Measurements from ENCODE around the gene HOXB9.

The HOXB9 gene

DNA sequence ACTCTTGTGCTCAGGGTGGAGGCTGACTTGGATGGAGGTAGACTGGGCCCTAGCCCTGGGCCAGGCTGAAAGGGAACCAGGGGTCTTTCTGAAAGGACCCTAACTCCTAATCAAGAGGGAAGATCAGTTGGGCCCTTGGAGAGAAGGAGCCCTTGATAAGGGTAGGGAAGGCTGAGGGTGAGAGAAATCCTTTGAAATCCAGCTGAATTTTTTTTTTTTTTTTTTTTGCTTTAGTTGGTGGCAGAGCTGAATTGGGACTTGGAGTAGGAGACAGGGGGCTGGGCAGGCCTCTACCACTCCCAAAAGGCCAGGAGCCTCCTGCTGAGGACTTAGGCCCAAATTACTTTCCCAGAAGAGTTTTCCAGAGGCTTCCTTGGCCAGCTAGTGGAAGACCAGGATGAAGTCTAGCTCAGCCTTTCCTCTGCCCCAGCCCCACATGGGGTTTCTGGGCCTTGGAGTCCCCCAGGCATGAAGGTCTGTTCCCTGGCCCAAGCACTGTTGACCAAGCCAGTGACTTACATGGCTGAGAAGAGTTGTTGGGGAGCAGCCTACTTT is 35.5 kb downstream of the HOXB9 start:
- Histone ChIP-seq H2AFZ (ENCODE audit: low read length) (no peak overlapping the region), H3K79me2 (ENCODE audit: low read length) (no peaks in the 10 kb centered on the region), H3K4me2 (ENCODE audit: low read depth, low read length) (no peak overlapping the region)

DNA sequence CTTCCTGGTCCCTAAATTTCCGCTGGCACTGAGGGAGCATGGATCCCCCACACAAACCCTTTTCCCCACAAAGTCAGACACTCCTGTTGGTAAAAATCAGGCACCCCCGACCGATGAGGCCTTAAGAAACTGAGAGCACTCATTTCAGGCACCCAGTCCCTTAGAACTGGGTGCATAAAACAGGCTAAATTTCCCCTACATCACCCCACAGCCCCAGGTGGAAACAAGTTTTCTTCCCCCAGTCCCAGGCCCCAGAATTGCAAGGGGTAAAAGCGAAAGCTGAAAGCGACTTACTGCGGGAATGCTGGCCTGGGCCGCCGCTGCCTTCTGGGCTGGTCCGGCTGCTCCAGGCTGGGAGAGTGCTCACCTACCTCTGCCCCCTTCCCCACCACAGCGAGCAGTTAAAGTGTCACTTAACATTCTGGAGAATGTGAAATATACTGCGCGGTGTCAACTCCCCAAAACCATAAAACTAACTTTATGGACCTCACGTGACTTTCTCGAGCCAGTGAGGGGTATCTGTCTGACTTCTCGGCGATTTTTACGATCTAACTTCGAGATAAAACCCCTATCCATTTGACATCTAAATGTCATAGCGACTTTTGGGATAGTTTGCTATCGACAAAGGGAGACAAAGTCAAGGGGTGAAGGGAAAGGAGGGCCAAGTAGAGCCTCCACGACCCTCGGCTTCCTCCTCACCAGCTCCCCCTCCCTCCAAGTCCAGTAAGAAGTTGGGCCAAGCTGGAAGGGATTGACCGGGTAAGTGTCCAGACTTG is 36.1 kb downstream of the HOXB9 start, which contains the start of gene HOXB3:
TSS of gene HOXB3 (minus strand) at position 411 of the 776 bp plus-strand sequence. CDS start 37,767 bp downstream, outside the sequence.
- DNase-seq, result no peak
- no peak within 1 kb of the TSS for H3K9ac ChIP-seq (ENCODE audit: low read length)
- no peak within 1 kb of the TSS for H3K4me3 ChIP-seq (ENCODE audit: low read length)
- no peaks in the 10 kb centered on the region for H3F3A ChIP-seq (ENCODE audit: insufficient read depth, low read length)
- H3K27me3 ChIP-seq (replicated peaks; ENCODE audit: insufficient read depth, low read length), result peaks cover 17% of the 10 kb centered on the region
- H3K4me1 ChIP-seq (ENCODE audit: low read length), result peaks cover 6% of the 10 kb centered on the region
- no peak for TF ChIP-seq EZH2phosphoT487 (IDR thresholded peaks at IDR 0.05; ENCODE audit: low read length)
- no peak for TF ChIP-seq EZH2 (optimal IDR thresholded peaks at IDR 0.05; ENCODE audit: low read depth, low read length)
- TF ChIP-seq, protein P1, sequence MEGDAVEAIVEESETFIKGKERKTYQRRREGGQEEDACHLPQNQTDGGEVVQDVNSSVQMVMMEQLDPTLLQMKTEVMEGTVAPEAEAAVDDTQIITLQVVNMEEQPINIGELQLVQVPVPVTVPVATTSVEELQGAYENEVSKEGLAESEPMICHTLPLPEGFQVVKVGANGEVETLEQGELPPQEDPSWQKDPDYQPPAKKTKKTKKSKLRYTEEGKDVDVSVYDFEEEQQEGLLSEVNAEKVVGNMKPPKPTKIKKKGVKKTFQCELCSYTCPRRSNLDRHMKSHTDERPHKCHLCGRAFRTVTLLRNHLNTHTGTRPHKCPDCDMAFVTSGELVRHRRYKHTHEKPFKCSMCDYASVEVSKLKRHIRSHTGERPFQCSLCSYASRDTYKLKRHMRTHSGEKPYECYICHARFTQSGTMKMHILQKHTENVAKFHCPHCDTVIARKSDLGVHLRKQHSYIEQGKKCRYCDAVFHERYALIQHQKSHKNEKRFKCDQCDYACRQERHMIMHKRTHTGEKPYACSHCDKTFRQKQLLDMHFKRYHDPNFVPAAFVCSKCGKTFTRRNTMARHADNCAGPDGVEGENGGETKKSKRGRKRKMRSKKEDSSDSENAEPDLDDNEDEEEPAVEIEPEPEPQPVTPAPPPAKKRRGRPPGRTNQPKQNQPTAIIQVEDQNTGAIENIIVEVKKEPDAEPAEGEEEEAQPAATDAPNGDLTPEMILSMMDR (IDR thresholded peaks at IDR 0.05; ENCODE audit: low read length), result no peak
- H3K27ac ChIP-seq (ENCODE audit: low read length), result no peak within 1 kb of the TSS
- no peaks in the 10 kb centered on the region for H3K36me3 ChIP-seq (replicated peaks; ENCODE audit: insufficient read depth, low read length)
- H3K4me2 ChIP-seq (ENCODE audit: low read depth, low read length), result no peak within 1 kb of the TSS
- H3K9me3 ChIP-seq (replicated peaks; ENCODE audit: insufficient read depth, low read length), result no peaks in the 10 kb centered on the region
- no peaks in the 10 kb centered on the region for H4K20me1 ChIP-seq (ENCODE audit: insufficient read depth, low read length)
- no peaks in the 10 kb centered on the region for H3K79me2 ChIP-seq (ENCODE audit: low read length)
- no peaks in the 10 kb centered on the region for H3K9me2 ChIP-seq (replicated peaks; ENCODE audit: insufficient read depth, low read length)
- H2AFZ ChIP-seq (ENCODE audit: low read length), result no peak within 1 kb of the TSS

More for the DNA sequence above, 35.5 kb downstream of the HOXB9 start:
- peaks cover 6% of the 10 kb centered on the region for H3K4me1 ChIP-seq (ENCODE audit: low read length)
- H4K20me1 ChIP-seq (ENCODE audit: insufficient read depth, low read length), result no peaks in the 10 kb centered on the region
- no peak overlapping the region for H3K27ac ChIP-seq (ENCODE audit: low read length)
- no peak overlapping the region for H3K4me3 ChIP-seq (ENCODE audit: low read length)
- no peak overlapping the region for H3K9ac ChIP-seq (ENCODE audit: low read length)
- H3K36me3 ChIP-seq (replicated peaks; ENCODE audit: insufficient read depth, low read length), result no peaks in the 10 kb centered on the region
- TF ChIP-seq EZH2 (optimal IDR thresholded peaks at IDR 0.05; ENCODE audit: low read depth, low read length) (no peak), EZH2phosphoT487 (IDR thresholded peaks at IDR 0.05; ENCODE audit: low read length) (no peak)
- TF ChIP-seq, protein P1 (IDR thresholded peaks at IDR 0.05; ENCODE audit: low read length), result no peak
- H3K9me3 ChIP-seq (replicated peaks; ENCODE audit: insufficient read depth, low read length), result no peaks in the 10 kb centered on the region
- DNase-seq, result no peak
- H3K27me3 ChIP-seq (replicated peaks; ENCODE audit: insufficient read depth, low read length), result peaks cover 24% of the 10 kb centered on the region
- H3F3A ChIP-seq (ENCODE audit: insufficient read depth, low read length), result no peaks in the 10 kb centered on the region
- H3K9me2 ChIP-seq (replicated peaks; ENCODE audit: insufficient read depth, low read length), result no peaks in the 10 kb centered on the region

DNA sequence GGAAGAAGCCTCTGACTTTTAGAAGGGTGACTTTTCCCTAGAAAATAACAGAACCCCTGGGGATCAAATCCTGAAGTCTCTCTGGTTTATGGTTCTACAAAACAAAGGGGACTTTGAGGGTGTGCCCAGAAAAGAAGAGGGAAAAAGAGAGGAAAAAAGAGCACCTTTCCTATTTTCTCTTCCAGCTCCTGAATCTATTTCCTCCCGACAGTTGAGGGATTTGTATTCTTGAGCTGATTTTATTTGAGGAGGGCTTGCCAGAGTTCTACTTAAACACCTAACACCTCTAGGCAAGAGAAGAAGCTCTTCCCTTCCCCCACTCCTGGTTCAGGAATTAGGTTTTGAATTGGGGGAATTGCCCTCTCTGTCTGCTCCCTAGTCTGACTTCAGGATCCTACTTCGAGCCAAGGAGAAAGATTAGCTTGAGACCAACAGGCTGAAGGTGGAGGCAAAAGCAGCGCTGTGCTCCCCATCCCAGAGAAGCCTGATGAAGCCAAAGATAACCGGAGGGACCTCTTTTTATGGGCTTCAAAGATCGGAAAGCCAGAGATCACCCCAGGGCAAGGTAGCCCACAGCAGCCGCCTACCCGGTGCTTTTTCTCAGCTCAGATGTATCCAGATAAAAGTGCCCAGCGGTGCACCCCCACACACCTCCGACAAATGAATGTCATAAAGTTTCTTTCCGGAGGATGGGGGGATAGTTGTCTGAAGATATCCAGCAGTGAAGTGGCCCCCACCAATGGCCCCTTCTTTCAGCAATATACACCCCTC is 36.9 kb downstream of the HOXB9 start:
- Histone ChIP-seq H2AFZ (ENCODE audit: low read length) (no peak overlapping the region), H4K20me1 (ENCODE audit: insufficient read depth, low read length) (no peaks in the 10 kb centered on the region), H3F3A (ENCODE audit: insufficient read depth, low read length) (no peaks in the 10 kb centered on the region), H3K4me2 (ENCODE audit: low read depth, low read length) (no peak overlapping the region), H3K9me2 (replicated peaks; ENCODE audit: insufficient read depth, low read length) (no peaks in the 10 kb centered on the region), H3K27me3 (replicated peaks; ENCODE audit: insufficient read depth, low read length) (peaks cover 17% of the 10 kb centered on the region), H3K4me1 (ENCODE audit: low read length) (peaks cover 6% of the 10 kb centered on the region), H3K36me3 (replicated peaks; ENCODE audit: insufficient read depth, low read length) (no peaks in the 10 kb centered on the region), H3K79me2 (ENCODE audit: low read length) (no peaks in the 10 kb centered on the region), H3K9me3 (replicated peaks; ENCODE audit: insufficient read depth, low read length) (no peaks in the 10 kb centered on the region), H3K9ac (ENCODE audit: low read length) (no peak overlapping the region), H3K4me3 (ENCODE audit: low read length) (no peak overlapping the region), H3K27ac (ENCODE audit: low read length) (no peak overlapping the region)
- no peak for TF ChIP-seq EZH2phosphoT487 (IDR thresholded peaks at IDR 0.05; ENCODE audit: low read length)
- no peak for TF ChIP-seq EZH2 (optimal IDR thresholded peaks at IDR 0.05; ENCODE audit: low read depth, low read length)
- TF ChIP-seq, protein P1 (IDR thresholded peaks at IDR 0.05; ENCODE audit: low read length), result no peak
- no peak for DNase-seq

All from MM.1S (cell line).